GM19328 (cell line): Measurements from ENCODE around the gene GALNT9.

Experiments used
- ATAC-seq: cut with Tn5 transposase; IDR thresholded peaks from one replicate; pipeline ENCODE4 v1.9.1; 2021; ENCODE audit warnings: mild to moderate bottlenecking, moderate library complexity; ENCODE audit not compliant: unreplicated experiment

Gene GALNT9

DNA sequence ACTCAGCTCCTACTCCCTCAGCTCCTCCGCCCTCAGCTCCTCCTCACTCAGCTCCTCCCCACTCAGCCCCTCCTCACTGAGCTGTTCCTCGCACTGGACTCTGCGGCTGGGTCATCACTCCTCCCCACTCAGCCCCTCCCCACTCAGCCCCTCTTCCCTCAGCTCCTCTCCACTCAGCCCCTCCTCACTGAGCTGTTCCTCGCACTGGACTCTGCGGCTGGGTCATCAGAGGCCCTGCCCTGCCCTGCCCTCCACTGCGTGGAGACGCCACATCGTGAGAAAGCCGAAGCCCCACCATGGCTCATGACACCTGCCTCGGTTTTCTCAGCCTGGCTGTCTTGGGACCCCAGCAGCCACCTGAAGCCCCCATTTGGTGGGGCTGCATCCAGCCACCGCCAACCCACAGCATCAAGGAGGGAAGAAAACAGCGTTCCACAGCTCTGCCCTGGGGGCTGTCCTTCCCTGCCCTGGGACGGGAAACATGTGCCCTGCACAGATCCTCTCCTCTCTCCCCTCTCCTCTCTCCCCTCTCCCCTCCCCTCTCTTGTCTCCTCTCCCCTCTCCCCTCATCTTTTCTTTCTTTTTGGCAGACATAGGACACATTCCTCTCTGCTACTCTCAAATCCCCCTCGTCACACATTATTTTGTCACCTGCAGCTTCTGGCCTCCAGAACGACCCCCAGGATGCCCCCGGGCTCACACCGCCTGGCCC, 167.4 kb downstream of the GALNT9 start:
- no peak for ATAC-seq

DNA sequence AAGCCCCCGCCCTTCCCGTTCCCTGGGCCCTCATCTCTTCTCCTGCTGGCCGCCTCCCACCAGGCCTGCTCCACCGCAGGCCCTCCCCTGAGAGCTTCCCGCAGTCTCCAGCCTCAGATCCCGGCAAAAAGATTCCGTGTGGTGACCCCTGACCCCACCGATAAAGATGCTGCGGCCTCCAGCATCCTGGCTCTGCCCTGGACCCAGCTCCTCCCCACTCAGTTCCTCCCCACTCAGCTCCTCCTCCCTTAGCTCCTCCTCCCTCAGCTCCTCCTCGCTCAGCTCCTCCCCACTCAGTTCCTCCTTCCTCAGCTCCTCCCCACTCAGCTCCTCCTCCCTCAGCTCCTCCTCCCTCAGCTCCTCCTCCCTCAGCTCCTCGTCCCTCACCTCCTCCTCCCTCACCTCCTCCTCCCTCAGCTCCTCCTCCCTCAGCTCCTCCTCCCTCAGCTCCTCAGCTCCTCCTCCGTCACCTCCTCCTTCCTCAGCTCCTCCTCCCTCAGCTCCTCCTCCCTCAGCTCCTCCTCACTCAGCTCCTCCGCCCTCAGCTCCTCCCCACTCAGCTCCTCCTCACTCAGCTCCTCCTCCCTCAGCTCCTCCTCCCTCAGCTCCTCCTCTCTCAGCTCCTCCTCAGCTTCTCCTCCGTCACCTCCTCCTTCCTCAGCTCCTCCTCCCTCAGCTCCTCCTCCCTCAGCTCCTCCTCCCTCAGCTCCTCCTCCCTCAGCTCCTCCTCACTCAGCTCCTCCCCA, 168.2 kb downstream of the GALNT9 start:
- no peak for ATAC-seq

DNA sequence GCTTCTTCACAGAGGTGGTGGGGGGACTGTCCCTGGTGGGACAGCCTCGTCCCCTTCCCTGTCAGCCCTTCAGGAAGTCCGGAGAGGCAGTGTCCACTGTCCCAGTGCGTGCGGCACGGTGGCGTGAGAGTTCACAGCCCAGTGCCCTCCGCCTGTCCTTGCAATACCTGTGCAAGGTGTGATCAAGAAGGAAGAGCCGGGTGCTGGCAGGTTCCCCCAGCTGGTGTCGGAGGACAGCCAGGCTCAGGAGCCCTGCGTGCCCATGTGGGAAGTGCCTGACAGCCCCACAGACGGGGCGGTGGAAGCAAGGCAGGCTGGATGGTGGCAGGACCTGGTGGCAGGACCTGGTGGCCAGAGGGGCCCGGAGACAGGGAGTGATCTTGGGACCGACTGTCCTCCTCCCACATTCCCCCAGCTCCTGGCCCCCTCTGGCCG, 168.8 kb downstream of the GALNT9 start:
- no peak for ATAC-seq

DNA sequence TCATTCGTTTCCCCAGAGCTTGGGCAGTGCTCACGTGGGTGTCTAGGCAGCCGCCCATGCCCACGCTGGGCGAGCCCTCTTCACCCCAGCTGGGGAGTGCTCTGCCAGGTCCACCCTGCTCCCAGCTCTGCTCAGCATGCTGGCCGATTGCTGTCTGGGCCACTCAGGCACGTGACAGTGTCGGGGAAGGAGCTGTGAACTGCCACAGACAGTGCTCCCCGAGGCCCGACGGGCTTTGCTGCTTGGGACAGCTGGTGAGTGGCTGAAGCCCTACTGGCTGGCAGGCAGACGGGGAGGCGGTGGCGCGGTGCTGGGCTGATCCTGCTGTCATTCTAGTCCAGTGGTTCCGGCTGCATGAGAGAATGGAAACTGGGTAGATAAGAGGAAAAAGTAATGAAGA, 169.4 kb downstream of the GALNT9 start:
- ATAC-seq, result no peak

DNA sequence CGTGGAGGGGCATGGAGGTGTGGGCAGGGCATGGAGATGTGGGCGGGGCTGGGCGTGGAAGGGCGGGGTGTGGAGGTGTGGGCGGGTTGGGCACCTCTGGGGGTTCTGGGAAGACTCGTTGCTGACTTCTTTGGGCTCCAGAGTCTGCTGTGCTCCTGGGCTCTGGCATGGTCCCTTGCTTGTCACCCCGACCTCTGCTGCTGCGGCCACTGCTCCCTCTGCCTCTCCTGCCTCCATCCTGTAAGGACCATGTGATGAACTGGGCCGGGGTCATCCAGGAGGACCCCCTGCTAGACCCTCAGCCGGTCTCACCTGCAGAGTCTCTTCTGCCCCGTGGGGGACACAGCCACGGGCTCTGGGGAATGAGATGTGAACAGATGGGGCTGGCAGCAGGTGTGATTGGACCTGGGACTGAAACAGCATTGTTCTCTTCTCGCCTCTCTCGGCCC, 169.8 kb downstream of the GALNT9 start:
- no peak for ATAC-seq

DNA sequence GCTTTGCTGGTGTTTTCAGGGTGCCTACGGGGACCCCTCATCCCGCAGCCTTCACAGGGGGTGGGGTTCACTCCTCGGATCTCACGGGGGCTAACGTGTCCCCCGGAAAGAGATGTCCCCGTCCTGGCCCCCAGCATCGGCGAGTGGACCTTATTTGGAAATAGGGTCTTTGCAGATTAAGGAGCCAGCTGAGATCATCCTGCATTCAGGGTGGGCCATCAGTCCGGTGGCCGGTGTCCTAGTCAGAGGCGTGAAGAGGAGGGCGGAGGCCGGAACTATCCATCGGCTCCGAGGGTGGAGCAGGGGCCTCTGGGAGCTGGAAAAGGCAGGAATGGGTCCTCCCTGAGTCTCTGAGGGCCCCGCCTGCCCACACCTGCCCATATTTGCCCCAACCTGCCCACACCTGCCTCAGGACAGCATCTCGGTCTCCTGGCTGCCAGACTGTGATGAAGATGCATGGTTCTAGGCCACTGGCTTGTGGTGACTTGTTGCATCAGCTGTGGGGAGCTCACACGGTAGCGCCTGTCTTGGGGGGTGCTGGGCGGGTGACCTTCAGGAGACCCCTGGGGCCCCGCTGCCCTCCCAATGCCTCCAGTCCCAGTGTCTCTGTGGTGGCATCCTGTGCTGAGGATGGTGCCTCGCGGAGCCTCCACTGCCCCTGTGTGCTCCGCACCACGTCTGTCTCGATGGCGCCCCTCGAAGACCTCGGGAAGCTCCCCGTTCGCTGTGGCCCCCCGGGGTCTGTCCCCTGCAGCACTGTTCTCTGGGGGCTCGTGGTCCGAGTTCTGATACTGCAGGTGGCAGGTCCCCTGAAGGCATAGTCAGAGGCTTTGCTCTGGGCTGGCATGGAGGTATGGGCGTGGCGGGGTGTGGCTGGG, 170.5 kb downstream of the GALNT9 start:
- ATAC-seq, result no peak

DNA sequence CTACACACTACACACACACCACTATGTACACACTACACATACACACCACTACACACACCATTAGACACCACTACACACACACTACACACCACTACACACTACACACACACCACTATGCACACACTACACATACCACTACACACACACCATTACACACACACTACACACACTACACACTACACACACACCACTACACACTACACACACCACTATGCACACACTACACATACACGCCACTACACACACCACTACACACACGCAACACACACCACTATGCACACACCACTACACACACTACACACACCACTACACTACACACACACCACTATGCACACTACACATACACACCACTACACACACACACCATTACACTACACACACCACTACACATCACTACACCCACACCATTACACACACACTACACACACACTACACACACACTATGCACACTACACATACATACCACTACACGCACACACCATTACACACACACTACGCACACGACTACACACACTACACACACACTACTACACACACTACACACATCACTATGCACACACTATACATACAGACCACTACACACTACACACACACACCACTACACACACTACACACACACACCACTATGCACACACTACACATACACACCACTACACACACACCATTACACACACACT, 171.5 kb downstream of the GALNT9 start:
- ATAC-seq, result no peak

DNA sequence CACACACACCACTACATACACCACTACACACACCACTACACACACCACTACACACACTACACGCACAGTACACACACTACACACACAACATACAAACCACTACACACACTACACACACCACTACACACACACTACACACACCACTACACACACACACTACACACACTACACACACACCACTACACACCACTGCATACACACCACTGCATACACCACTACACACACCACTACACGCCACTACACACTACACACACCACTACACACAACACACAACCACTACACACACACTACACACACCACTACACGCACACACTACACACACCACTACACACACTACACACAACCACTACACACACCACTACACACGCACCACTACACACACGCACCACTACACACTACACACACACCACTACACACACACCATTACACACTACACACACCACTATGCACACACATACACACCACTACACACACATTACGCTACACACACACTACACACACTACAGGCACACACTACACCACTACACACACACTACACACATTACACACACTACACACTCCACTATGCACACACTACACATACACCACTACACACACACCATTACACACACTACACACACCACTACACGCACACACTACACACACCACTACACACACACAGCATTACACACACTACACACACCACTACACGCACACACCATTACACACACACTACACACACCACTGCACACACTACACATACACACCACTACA, 172.6 kb downstream of the GALNT9 start:
- no peak for ATAC-seq

DNA sequence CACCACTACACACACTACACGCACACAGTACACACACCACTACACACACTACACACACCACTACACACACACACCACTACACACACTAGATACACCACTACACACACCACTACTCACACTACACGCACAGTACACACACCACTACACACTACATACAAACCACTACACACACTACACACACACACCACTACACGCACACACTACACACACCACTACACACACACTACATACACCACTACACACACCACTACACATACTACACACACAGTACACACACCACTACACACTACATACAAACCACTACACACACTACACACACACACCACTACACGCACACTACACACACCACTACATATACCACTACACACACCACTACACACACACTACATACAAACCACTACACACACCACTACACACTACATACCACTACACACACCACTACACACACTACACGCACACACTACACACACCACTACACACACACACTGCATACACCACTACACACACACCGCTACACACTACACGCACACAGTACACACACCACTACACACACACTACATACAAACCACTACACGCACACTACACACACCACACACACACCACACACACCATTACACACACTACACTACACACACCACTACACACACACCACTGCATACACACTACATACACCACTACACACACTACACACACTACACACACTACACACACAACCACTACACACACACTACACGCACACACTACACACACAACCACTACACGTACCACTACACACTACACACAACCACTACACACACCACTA, 173.4 kb downstream of the GALNT9 start:
- no peak for ATAC-seq

DNA sequence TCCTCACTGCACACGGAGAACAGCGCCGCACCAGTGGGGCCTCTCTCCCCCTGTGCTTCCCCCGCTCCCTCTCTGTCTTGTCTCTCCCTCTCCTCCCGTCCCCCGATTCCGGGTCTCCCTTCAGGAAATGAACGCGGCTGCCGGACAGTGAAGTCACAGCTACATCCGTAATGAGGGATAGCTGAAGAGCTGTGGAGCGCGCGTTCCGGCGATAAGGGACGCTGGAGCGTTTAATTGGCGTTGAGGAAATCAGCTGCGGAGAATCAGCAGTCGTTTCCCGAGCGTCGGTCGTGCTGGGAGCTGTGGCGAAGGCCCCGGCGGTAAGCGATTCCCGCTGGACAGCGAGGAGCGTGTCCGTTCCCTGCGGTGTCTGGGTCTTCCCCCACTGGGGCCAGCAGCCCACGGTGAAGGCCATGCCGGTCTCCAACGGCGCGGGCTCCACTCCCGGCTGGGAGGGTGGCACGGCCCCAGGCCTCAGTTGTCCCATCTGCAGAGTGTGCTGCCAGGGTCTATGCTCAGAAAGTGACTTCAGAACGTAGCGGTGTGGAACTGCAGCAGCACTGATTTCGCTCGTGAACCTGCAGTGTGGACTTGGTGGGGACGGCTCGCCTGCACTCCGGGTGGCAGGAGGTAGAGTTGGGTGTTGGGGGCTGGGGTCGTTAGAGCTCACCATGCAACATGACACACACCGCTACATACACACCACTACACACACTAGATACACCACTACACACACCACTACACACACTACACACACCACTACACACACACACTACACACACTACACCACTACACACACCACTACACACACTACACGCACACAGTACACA, 174.2 kb downstream of the GALNT9 start:
- no peak for ATAC-seq

DNA sequence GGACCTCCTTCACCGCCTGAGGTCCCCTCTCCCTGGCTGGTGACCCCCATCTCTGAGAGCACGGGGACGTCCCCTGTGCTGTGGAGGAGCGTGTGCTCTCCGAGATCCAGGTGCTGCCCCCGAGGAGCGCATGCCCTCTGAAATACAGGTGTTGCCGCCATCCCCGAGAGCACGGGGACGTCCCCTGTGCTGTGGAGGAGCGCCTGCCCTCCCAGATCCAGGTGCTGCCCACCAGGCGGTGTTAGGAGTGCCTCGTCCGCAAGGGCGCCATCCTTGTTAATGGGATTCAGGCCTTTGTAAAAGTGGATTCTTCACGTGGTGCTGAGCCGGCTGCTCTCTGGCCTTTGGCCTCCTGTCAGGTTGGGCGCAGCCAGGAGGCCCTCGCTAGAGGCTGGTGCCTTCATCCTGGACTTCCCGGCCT, 175.0 kb downstream of the GALNT9 start:
- no peak for ATAC-seq

DNA sequence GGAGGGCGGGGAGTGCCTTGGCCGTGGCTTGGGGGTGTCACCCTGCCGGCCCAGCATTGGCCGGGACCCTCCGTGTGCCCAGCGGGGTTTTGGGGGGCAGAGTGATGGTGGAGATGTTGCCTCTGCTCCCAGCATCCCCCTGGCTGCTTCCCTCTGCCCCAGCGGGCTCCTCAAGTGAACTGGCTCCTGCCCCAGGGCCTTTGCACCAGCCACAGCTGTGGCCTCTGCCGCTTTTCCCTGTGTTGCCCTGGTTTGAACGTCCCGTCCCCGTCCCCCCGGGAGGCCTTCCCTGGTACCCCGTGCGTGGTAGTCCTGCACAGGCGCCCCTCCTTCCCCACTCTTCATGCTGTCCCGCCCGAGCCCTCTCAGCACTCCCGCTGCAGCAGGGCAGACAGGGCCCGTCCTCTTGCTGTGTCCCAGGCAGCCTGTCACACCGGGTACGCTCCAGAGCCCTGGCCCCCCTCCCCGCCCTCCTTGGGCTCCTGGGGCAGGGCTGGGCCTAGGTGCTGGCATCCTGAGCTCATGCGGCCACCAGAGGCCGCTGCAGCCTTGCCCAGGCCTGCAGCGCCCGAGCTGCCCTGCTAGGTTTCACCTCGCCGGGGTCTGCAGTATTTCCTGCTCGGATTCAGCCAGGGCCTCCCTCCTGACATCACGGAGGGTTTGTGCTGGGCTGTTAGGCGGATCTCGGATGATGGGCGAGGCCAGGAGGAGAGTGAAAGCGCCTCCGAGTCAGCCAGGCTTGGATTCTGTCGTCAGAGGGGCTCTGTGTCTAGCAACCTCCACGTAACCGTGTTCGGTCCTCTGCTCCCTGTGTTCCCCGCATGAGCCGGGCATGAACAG, 175.7 kb downstream of the GALNT9 start:
- ATAC-seq, result no peak

DNA sequence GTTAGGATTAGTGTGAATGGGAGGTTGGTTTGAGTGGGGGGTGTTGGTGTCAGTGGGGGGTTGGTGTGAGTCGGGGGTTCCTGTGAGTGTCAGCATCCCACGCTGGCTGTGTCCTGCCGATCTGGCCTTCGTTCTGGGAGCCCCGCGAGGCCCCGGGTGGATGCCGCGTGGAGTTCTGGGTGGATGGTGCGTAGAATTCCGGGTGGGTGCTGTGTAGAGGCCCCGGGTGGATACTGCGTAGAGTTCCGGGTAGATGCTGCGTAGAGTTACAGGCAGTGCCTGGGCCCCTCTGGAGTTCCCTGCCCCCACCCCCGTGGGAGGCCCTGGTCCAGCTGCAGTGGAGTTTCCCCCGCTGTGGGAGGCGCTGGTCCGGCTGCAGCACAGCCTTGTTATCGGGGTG, 176.4 kb downstream of the GALNT9 start:
- no peak for ATAC-seq

DNA sequence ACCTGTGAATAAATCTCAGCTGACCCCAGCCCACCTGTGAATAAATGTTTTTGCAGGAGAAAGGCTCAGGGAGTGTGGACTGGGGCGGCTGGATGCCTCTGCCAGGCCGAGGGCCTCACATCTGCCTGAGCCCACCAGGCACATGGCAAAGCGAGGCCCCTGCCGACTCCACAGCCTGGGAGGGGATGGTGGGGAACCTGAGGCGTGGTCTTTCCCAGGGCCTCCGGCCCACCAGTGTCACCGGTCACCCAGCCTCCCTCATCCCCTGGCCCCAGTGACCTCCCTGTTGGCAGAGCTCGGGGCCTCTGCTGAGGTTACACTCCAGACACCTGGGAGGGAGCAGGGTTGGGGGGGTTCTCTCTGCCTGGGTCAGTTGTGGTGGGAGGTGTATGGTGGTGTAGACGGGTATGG, 177.0 kb downstream of the GALNT9 start:
- ATAC-seq, result no peak

DNA sequence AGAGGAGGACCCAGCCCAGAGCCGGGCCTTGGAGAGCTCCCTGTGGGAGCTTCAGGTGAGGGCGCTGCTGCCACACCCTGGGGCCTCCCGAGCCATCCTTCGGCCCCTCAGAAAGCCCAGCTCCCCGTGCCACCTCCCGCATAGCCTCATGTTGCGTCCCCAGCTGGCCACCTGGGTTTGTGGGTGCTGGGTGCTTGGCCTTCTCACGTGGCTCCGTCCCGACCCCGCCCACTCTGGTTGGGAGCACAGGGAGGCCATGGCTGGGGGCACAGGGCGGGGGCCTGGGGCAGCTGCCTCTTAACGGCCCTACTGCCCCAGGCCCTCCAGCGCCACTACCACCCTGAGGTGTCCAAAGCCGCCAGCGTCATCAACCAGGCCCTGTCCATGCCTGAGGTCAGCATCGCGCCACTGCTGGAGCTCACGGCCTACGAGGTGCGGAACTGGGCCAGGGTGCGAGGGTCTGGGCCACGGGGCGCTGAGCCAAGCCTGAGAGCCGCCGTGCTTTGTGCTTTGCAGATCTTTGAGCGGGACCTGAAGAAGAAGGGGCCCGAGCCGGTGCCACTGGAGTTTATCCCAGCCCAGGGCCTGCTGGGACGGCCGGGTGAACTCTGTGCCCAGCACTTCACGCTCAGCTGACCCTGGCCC, 177.5 kb downstream of the GALNT9 start:
- ATAC-seq, result no peak

DNA sequence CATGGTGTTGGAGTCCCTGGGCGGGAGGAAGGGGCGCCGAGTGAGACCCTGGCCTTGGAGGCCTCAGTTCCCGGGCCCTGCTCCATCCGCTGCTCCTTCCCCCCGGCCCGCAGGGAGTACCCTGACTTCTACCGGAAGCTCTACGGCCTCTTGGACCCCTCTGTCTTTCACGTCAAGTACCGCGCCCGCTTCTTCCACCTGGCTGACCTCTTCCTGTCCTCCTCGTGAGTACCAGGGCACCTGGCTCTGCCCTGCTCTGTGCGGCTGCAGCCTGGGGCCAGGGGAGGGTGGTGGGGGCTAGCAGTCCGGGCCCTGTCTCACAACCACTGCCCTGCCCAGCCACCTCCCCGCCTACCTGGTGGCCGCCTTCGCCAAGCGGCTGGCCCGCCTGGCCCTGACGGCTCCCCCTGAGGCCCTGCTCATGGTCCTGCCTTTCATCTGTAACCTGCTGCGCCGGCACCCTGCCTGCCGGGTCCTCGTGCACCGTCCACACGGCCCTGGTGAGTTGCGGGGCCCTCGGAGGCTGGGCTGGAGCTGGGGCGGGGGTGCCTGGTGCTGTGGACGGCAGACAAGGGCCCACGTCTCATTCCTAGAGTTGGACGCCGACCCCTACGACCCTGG, 178.1 kb downstream of the GALNT9 start:
- ATAC-seq, result no peak

DNA sequence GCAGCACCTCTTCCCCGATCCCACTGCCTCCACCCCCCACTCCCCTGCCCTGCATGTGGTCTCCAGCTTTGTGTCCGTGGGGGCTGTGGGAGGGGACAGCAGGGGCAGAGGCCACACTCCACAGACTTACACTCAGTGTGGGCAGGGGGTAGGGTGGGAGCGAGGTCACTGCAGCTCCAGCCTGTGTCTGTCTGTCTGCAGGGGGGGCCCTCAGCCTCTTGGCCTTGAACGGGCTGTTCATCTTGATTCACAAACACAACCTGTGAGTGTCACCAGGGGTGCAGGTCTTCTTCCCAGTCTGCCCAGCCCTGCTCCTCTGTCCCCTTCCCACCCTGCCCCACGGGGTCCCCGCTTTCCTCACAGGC, 178.6 kb downstream of the GALNT9 start:
- no peak for ATAC-seq
